ENCODE results near the gene FDXACB1.
A peak's percentile ranks its signal among the peaks of the same experiment; 100 is the strongest.
"Not testable (repeated sequence)": the region's sequence is repeated elsewhere in the genome, so short reads cannot be mapped to it uniquely, and the experiment has no call there.

FDXACB1 gene

GRCh38 chr11:111886844-111887243, 7.9 kb upstream of the FDXACB1 start:
- Histone ChIP-seq H3K4me3 (ENCODE audit: low read length) (no peak overlapping the region), H3K4me1 (ENCODE audit: control insufficient read depth, insufficient read depth, low read length) (no peaks in the 10 kb centered on the region), H3K27me3 (ENCODE audit: control insufficient read depth, insufficient read depth, low read length) (no peaks in the 10 kb centered on the region), H3K9ac (ENCODE audit: low read length) (no peak overlapping the region), H3K27ac (ENCODE audit: low read depth, low read length) (no peak overlapping the region), H3K36me3 (ENCODE audit: control insufficient read depth, insufficient read depth, low read length) (no peaks in the 10 kb centered on the region)

- H3K4me1 ChIP-seq (ENCODE audit: control insufficient read depth, insufficient read depth, low read length), result no peaks in the 10 kb centered on the region
- H3K27me3 ChIP-seq (ENCODE audit: control insufficient read depth, insufficient read depth, low read length), result no peaks in the 10 kb centered on the region
- no peak overlapping the region for H3K27ac ChIP-seq (ENCODE audit: low read depth, low read length)
- no peak overlapping the region for H3K9ac ChIP-seq (ENCODE audit: low read length)
- H3K4me3 ChIP-seq (ENCODE audit: low read length), result no peak overlapping the region
- H3K36me3 ChIP-seq (ENCODE audit: control insufficient read depth, insufficient read depth, low read length), result no peaks in the 10 kb centered on the region
Observed at GRCh38 chr11:111886032-111886431, 7.1 kb upstream of the FDXACB1 start.

GRCh38 chr11:111885053-111885452, 6.1 kb upstream of the FDXACB1 start:
- not testable (repeated sequence) for H3K27ac ChIP-seq (ENCODE audit: low read depth, low read length); H3K4me3 ChIP-seq (ENCODE audit: low read length); H3K27me3 ChIP-seq (ENCODE audit: control insufficient read depth, insufficient read depth, low read length); H3K36me3 ChIP-seq (ENCODE audit: control insufficient read depth, insufficient read depth, low read length); H3K4me1 ChIP-seq (ENCODE audit: control insufficient read depth, insufficient read depth, low read length); H3K9ac ChIP-seq (ENCODE audit: low read length)

DNA sequence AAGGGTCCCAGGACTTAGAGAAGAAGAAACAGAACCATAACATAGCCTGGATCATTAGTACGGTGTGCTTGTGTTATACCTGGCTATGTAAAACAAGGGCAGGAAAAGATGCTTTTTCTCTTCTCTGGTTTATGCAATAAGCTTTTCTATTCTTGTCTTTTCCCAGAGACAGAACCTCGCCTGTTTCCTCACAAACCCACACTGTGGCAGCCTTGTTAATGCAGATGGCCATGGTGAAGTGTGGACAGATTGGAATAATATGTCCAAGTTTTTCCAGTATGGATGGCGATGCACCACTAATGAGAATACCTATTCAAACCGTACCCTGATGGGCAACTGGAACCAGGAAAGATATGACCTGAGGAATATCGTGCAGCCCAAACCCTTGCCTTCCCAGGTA, 3.2 kb upstream of the FDXACB1 start:
- Histone ChIP-seq H3K4me3 (ENCODE audit: low read length) (no peak overlapping the region), H3K27me3 (ENCODE audit: control insufficient read depth, insufficient read depth, low read length) (no peaks in the 10 kb centered on the region), H3K4me1 (ENCODE audit: control insufficient read depth, insufficient read depth, low read length) (peaks cover 3% of the 10 kb centered on the region), H3K36me3 (ENCODE audit: control insufficient read depth, insufficient read depth, low read length) (no peaks in the 10 kb centered on the region), H3K9ac (ENCODE audit: low read length) (no peak overlapping the region), H3K27ac (ENCODE audit: low read depth, low read length) (no peak overlapping the region)

DNA sequence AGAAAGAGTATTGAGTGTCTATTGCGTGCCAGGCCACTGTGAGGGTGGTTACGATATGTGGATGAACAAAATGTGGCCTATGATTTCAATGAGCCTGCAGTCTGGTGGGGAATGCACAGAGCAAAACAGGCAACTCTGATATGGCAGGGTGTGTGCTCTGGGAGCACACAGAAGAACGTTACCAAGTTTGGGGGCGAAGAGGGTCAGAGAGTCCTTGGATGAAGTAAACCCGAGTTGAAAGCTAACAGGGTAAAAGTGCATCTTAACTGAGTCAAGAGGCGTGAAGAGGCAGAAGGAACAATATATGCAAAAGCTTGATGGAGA, 634 bp upstream of the FDXACB1 start:
- H3K4me1 ChIP-seq (ENCODE audit: control insufficient read depth, insufficient read depth, low read length), result peaks cover 3% of the 10 kb centered on the region
- peak overlapping the region; percentile 83 for H3K4me3 ChIP-seq (ENCODE audit: low read length)
- no peaks in the 10 kb centered on the region for H3K36me3 ChIP-seq (ENCODE audit: control insufficient read depth, insufficient read depth, low read length)
- peak overlapping the region; percentile 21 for H3K9ac ChIP-seq (ENCODE audit: low read length)
- no peaks in the 10 kb centered on the region for H3K27me3 ChIP-seq (ENCODE audit: control insufficient read depth, insufficient read depth, low read length)
- H3K27ac ChIP-seq (ENCODE audit: low read depth, low read length), result peak overlapping the region; percentile 94

DNA sequence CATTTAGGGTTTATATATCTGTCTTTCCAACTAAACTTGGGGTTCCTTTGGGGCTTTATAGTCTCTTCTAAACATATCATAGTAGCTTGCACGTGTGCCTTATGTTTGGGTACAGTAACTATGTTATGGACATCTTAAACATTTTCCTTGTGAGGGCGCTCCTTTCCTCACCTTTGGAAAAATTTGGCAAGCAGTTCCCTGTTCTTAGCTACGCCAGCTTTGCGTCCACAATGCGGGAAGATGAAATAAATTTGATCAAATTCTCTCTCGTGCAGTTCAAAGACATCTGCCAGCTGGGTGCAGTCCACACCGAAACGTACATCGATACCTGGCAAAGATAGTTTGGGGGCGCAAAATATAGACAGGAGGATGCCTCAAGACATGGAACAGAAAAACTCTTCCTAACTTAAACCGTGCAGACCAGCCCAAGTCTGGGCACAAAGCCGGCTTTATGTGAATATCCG, 548 bp downstream of the FDXACB1 start:
- peaks cover 3% of the 10 kb centered on the region for H3K4me1 ChIP-seq (ENCODE audit: control insufficient read depth, insufficient read depth, low read length)
- peak overlapping the region; percentile 94 for H3K27ac ChIP-seq (ENCODE audit: low read depth, low read length)
- peak overlapping the region; percentile 83 for H3K4me3 ChIP-seq (ENCODE audit: low read length)
- H3K27me3 ChIP-seq (ENCODE audit: control insufficient read depth, insufficient read depth, low read length), result no peaks in the 10 kb centered on the region
- peak overlapping the region; percentile 22 for H3K9ac ChIP-seq (ENCODE audit: low read length)
- H3K36me3 ChIP-seq (ENCODE audit: control insufficient read depth, insufficient read depth, low read length), result no peaks in the 10 kb centered on the region

GRCh38 chr11:111871693-111872161, 7.2 kb downstream of the FDXACB1 start:
- Histone ChIP-seq H3K27me3 (ENCODE audit: control insufficient read depth, insufficient read depth, low read length) (no peaks in the 10 kb centered on the region), H3K4me1 (ENCODE audit: control insufficient read depth, insufficient read depth, low read length) (peaks cover 6% of the 10 kb centered on the region), H3K4me3 (ENCODE audit: low read length) (peak overlapping the region; percentile 92), H3K27ac (ENCODE audit: low read depth, low read length) (peak overlapping the region; percentile 95), H3K9ac (ENCODE audit: low read length) (peak overlapping the region; percentile 70), H3K36me3 (ENCODE audit: control insufficient read depth, insufficient read depth, low read length) (peaks cover 2% of the 10 kb centered on the region)

GRCh38 chr11:111870886-111871692, 7.9 kb downstream of the FDXACB1 start, which contains the start of gene ALG9:
ALG9 (minus strand) TSS chr11:111871581; CDS start chr11:111871482, 99 bp downstream.
- H3K27me3 ChIP-seq (ENCODE audit: control insufficient read depth, insufficient read depth, low read length), result no peaks in the 10 kb centered on the region
- peak within 1 kb of the TSS; percentile 92 for H3K4me3 ChIP-seq (ENCODE audit: low read length)
- H3K36me3 ChIP-seq (ENCODE audit: control insufficient read depth, insufficient read depth, low read length), result peaks cover 5% of the 10 kb centered on the region
- peak within 1 kb of the TSS; percentile 70 for H3K9ac ChIP-seq (ENCODE audit: low read length)
- peak within 1 kb of the TSS; percentile 95 for H3K27ac ChIP-seq (ENCODE audit: low read depth, low read length)
- H3K4me1 ChIP-seq (ENCODE audit: control insufficient read depth, insufficient read depth, low read length), result peaks cover 6% of the 10 kb centered on the region

DNA sequence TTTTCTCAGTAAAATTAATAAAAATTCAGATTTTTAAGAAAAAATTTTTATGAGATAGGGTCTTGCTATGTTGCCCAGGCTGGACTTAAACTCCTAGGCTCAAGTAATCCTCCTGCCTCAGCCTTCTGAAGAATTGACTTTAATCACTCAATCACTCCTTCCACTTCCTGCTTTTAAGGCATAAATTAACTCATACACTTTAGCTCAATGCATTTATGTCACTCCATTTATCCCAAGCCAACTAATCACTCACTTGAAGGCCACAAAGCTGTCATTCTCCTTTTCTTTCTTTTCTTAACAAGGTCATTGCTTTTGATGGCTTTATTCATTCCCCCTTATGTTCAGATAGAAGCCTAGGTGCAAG, 8.5 kb downstream of the FDXACB1 start:
- Histone ChIP-seq H3K9ac (ENCODE audit: low read length) (peak overlapping the region; percentile 70), H3K27ac (ENCODE audit: low read depth, low read length) (peak overlapping the region; percentile 95), H3K4me1 (ENCODE audit: control insufficient read depth, insufficient read depth, low read length) (peaks cover 6% of the 10 kb centered on the region), H3K4me3 (ENCODE audit: low read length) (peak overlapping the region; percentile 92), H3K36me3 (ENCODE audit: control insufficient read depth, insufficient read depth, low read length) (peaks cover 5% of the 10 kb centered on the region), H3K27me3 (ENCODE audit: control insufficient read depth, insufficient read depth, low read length) (no peaks in the 10 kb centered on the region)

DNA sequence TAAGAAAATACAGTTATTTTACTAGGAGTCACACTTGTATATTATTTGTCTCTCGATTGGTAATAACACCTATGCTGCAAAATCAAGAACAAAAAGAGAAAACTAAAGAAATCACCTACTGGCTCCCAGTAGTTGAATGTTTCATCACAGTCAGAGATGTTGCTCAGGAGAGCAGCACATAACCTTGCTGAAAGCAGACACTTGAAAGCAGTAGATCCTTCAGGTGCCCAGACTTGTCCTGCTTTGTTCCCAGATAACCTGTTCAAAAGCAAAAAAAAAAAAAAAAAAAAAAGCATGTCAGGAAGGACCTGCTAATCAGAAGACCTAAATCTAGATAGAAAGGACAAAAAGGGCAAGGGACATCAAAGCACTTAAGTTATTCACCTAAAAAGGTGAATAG, 8.9 kb downstream of the FDXACB1 start:
- no peak overlapping the region for H3K9ac ChIP-seq (ENCODE audit: low read length)
- no peak overlapping the region for H3K4me3 ChIP-seq (ENCODE audit: low read length)
- H3K36me3 ChIP-seq (ENCODE audit: control insufficient read depth, insufficient read depth, low read length), result peaks cover 5% of the 10 kb centered on the region
- H3K4me1 ChIP-seq (ENCODE audit: control insufficient read depth, insufficient read depth, low read length), result peaks cover 6% of the 10 kb centered on the region
- H3K27ac ChIP-seq (ENCODE audit: low read depth, low read length), result no peak overlapping the region
- H3K27me3 ChIP-seq (ENCODE audit: control insufficient read depth, insufficient read depth, low read length), result no peaks in the 10 kb centered on the region

DNA sequence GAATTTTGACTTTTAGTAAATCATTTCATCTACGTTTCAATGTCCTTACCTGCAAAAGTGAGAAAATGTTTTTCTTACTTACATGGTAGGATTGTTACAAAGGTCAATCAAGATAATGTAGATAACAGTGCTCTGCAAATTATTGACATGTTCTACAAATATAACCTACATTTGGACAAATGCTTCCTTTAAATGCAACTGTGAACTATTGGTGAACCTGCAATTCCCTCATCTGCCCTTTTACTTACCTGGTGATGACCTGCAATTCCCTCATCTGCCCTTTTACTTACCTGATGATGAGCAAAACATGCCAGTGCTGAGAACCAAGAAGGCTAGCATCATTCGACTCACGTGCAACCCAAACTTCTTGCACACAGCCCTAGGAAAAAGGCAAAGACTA, 18.7 kb downstream of the FDXACB1 start:
- H3K4me3 ChIP-seq (ENCODE audit: low read length), result no peak overlapping the region
- H3K4me1 ChIP-seq (ENCODE audit: control insufficient read depth, insufficient read depth, low read length), result no peaks in the 10 kb centered on the region
- H3K27ac ChIP-seq (ENCODE audit: low read depth, low read length), result no peak overlapping the region
- H3K36me3 ChIP-seq (ENCODE audit: control insufficient read depth, insufficient read depth, low read length), result peaks cover 17% of the 10 kb centered on the region
- no peak overlapping the region for H3K9ac ChIP-seq (ENCODE audit: low read length)
- no peaks in the 10 kb centered on the region for H3K27me3 ChIP-seq (ENCODE audit: control insufficient read depth, insufficient read depth, low read length)

- Histone ChIP-seq H3K27ac (ENCODE audit: low read depth, low read length) (no peak overlapping the region), H3K27me3 (ENCODE audit: control insufficient read depth, insufficient read depth, low read length) (no peaks in the 10 kb centered on the region), H3K36me3 (ENCODE audit: control insufficient read depth, insufficient read depth, low read length) (peaks cover 18% of the 10 kb centered on the region), H3K9ac (ENCODE audit: low read length) (no peak overlapping the region), H3K4me1 (ENCODE audit: control insufficient read depth, insufficient read depth, low read length) (no peaks in the 10 kb centered on the region), H3K4me3 (ENCODE audit: low read length) (no peak overlapping the region)
Observed at GRCh38 chr11:111855506-111855905, 23.5 kb downstream of the FDXACB1 start.

DNA sequence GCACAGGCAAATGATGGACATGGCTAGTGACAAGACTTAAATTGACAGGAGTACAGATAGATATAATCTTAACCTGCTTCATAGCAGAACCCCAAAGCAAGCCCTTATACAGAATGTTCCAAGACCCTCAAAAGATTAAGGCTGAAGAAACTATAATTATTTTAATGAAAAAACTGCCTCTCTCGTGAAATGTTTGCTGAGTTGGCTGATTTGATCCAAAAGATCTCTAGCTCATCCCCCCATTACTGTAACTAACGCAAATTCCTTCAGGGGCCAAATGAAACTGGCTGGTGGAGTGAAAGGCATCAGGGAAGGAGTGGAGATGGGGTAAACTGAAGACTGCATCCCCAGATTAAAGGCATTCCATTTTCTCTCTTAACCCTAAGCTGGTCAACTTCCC, 26.9 kb downstream of the FDXACB1 start:
- Histone ChIP-seq H3K9ac (ENCODE audit: low read length) (no peak overlapping the region), H3K4me3 (ENCODE audit: low read length) (no peak overlapping the region), H3K27ac (ENCODE audit: low read depth, low read length) (no peak overlapping the region), H3K36me3 (ENCODE audit: control insufficient read depth, insufficient read depth, low read length) (peaks cover 6% of the 10 kb centered on the region), H3K4me1 (ENCODE audit: control insufficient read depth, insufficient read depth, low read length) (no peaks in the 10 kb centered on the region), H3K27me3 (ENCODE audit: control insufficient read depth, insufficient read depth, low read length) (no peaks in the 10 kb centered on the region)
